GM23248 (cell line): ENCODE measurements around the gene UBE4A.

Source experiments
- EZH2 ChIP-seq: fragments of 200-600 bp; sonication (generic); IDR thresholded peaks from 2 replicates; pipeline ENCODE4 v1.6.1; 2018; ENCODE audit warnings: antibody characterized with exemption, mild to moderate bottlenecking; ENCODE audit not compliant: insufficient read depth, poor library complexity, severe bottlenecking
- EZH2phosphoT487 ChIP-seq: fragments of 200-600 bp; sonication (generic); IDR thresholded peaks from 2 replicates; pipeline ENCODE4 v1.6.1; 2018; ENCODE audit warnings: antibody characterized with exemption, moderate library complexity, mild to moderate bottlenecking, low read depth; ENCODE audit not compliant: insufficient read depth

GRCh38 chr11:118342503-118343161 lies 16.8 kb upstream of the UBE4A start, which contains the start of gene CD3D:
- TF ChIP-seq EZH2 (no peak), EZH2phosphoT487 (no peak)
